ENCODE data around the gene CLCN7. TPM values are rescaled to one million over a fixed set of nuclear protein-coding genes. Genes with fewer than 3 reads are reported as not detected.

The CLCN7 gene
- total and polyA plus RNA-seq, 2 of the 8 experiments (the other 6 are each of a cell fraction or from before 2014, with no cell fraction given) = 38.6 to 81.5 TPM

- no peak for TF ChIP-seq CHD7 (IDR thresholded peaks at IDR 0.05; ENCODE audit: insufficient replicate concordance, low read length)
- no peak for TF ChIP-seq ATF3 (IDR thresholded peaks at IDR 0.05; ENCODE audit: insufficient read depth, low read depth, low read length)
- TF ChIP-seq GABPA (IDR thresholded peaks at IDR 0.05; ENCODE audit: borderline replicate concordance, insufficient read depth, low read length) = no peak
- no peak for TF ChIP-seq POLR2AphosphoS5 (IDR thresholded peaks at IDR 0.05; ENCODE audit: low read depth, low read length)
- no peak for TF ChIP-seq CEBPB (IDR thresholded peaks at IDR 0.05; ENCODE audit: low read depth, low read length)
- TF ChIP-seq CTCF (IDR thresholded peaks at IDR 0.05; ENCODE audit: control extremely low read depth in 1 of 3, insufficient read depth in 1 of 3, low read depth in 1 of 3, low read length in 3 of 3) = no peak
Observed at GRCh38 chr16:1503110-1503955, 28.5 kb upstream of the CLCN7 start (continued).
